Thoracic aorta (tissue), 2 donors: ENCODE measurements around the gene UNC45A. TPM values are rescaled to one million over a fixed set of nuclear protein-coding genes. Genes with fewer than 3 reads are reported as not detected.

Experiments
- ATAC-seq: fragments of 150-250 bp; one replicate; pipeline ENCODE4 v1.8.0; 2017; ENCODE audit warnings: low read depth; ENCODE audit not compliant: insufficient number of reproducible peaks, low FRiP score
- DNase-seq: peaks from one replicate; pipeline ENCODE4 v3.0.0-alpha.2; 2020; ENCODE audit warnings: low spot score
- H3K27ac ChIP-seq, 2 donors: fragments of 200-600 bp; sonication (generic); 1 replicate in 1 of 2; 2 replicates in 1 of 2; pipeline ENCODE4 v1.5.1; 2016; ENCODE audit warnings: mild to moderate bottlenecking in 2 of 2, moderate library complexity in 2 of 2
- H3K27me3 ChIP-seq: fragments of 200-600 bp; sonication (generic); replicated peaks from 2 replicates; pipeline ENCODE4 v1.6.0; 2016; ENCODE audit warnings: mild to moderate bottlenecking; ENCODE audit not compliant: insufficient read depth
- H3K36me3 ChIP-seq: fragments of 200-600 bp; sonication (generic); one replicate; pipeline ENCODE4 v1.5.1; 2016
- H3K4me1 ChIP-seq, 2 donors: fragments of 200-600 bp; sonication (generic); 1 replicate in 1 of 2; 2 replicates in 1 of 2; pipeline versions ENCODE4 v1.5.1 to v1.6.0; 2016; ENCODE audit warnings: low read depth in 2 of 2, mild to moderate bottlenecking in 1 of 2; ENCODE audit not compliant: control insufficient read depth in 1 of 2
- H3K4me3 ChIP-seq: fragments of 200-600 bp; sonication (generic); 2 replicates; pipeline ENCODE4 v1.5.1; 2016; ENCODE audit warnings: mild to moderate bottlenecking
- H3K9me3 ChIP-seq: fragments of 200-600 bp; sonication (generic); 2 replicates; pipeline ENCODE4 v1.5.1; 2016
- CTCF ChIP-seq: fragments of 200-600 bp; sonication (generic); IDR thresholded peaks from one replicate; pipeline ENCODE4 v1.5.1; 2019; ENCODE audit warnings: antibody characterized with exemption
- total RNA-seq, 2 donors: library from RNA; depleted of rRNA; stranded (reverse); fragments of >200 nt; gene quantifications; one replicate each; pipeline versions ENCODE4 v1.1.0 to v1.2.3, GENCODE V29; 2016

The UNC45A gene
- total RNA-seq, 2 donors from 2014 or later, result 54.0 to 65.5 TPM

DNA sequence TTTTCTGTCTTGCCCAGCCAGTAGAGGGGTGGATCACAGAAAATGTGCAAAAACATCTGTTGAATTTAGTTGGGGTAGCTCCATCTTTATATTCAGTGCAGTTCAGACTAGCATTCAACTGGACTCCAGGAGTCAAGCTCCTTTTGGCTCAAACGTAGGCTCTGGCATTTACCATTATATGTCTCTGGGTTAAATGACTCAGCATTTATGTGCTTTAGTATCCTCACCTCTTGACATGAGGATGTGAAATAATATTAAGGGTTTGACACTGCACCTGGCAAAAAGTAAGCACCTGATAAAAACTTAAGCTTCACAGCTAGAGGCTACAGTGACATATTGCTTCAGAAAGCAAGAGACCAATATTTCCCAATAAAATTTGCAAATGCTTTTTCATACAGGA lies 44.5 kb downstream of the UNC45A start:
- Histone ChIP-seq H3K4me3 (no peak overlapping the region), H3K9me3 (no peaks in the 10 kb centered on the region), H3K27ac (no peak overlapping the region), H3K36me3 (peaks cover 4% of the 10 kb centered on the region), H3K27me3 (no peaks in the 10 kb centered on the region), H3K4me1 (no peaks in the 10 kb centered on the region)
- no peak for TF ChIP-seq CTCF
- DNase-seq (no peak), ATAC-seq (no peak)

GRCh38 chr15:90981681-90982080 lies 46.6 kb downstream of the UNC45A start:
- no peak for TF ChIP-seq CTCF
- Histone ChIP-seq H3K36me3 (peaks cover 4% of the 10 kb centered on the region), H3K9me3 (no peaks in the 10 kb centered on the region), H3K27ac (no peak overlapping the region), H3K4me1 (no peaks in the 10 kb centered on the region), H3K27me3 (no peaks in the 10 kb centered on the region), H3K4me3 (no peak overlapping the region)
- DNase-seq (no peak), ATAC-seq (no peak)

DNA sequence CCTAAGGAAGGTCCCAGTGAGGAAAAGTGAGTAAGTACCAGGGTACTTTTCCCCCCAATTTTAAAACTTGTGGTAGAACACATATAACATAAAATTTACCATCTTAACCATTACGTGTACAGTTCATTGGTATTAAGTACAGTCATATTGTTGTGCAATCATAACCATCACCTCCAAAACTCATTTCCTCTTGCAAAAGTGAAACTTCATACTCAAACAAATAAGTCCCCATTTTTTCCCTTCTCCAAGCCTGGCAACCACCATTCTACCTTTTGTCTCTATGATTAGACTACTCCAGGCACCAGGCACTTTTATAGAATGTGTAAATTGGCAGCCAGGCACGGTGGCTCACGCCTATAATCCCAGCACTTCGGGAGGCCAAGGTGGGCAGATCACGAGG lies 47.0 kb downstream of the UNC45A start:
- TF ChIP-seq CTCF, result no peak

DNA sequence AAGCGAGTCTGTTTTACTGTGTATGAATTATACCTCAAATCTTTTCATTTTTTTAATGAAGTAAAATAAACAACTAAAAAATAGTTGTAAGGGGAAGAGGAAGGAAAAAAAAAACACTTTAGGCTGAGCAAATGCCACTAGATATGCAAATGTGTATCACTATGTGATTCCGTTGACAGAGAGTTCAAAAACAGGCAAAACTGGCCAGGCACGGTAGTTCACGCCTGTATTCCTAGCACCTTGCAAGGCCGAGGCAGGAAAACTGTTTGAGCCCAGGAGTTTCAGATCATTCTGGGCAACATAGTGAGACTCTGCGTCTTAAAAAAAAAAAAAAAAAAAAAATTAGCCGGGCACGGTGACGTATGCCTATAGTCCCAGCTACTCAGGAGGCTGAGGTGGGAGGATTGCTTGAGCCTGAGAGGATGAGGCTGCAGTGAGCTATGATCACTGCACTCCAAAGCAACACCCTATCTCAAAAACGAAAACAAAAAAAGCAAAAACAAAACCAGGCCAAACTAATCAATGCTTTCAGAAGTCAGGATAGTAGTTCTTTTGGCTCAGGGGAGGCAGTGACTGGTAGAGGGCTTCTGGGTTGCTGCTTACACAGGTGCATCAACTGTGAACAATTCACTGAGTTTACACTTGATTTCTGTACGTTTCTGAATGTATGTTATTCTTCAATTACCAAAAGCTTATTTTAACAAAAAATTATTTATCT lies 51.9 kb downstream of the UNC45A start:
- peaks cover 0 to 5% of the 10 kb centered on the region in 2 donors for H3K4me1 ChIP-seq
- H3K9me3 ChIP-seq, result no peaks in the 10 kb centered on the region
- no peak overlapping the region for H3K27ac ChIP-seq
- no peak for TF ChIP-seq CTCF
- ATAC-seq (no peak), DNase-seq (no peak)
- H3K4me3 ChIP-seq, result no peak overlapping the region
- no peaks in the 10 kb centered on the region for H3K36me3 ChIP-seq
- H3K27me3 ChIP-seq, result no peaks in the 10 kb centered on the region

More for the DNA sequence above, 47.0 kb downstream of the UNC45A start:
- no peaks in the 10 kb centered on the region for H3K4me1 ChIP-seq
- H3K27me3 ChIP-seq, result no peaks in the 10 kb centered on the region
- no peak overlapping the region for H3K4me3 ChIP-seq
- no peak overlapping the region for H3K27ac ChIP-seq
- H3K36me3 ChIP-seq, result peaks cover 4% of the 10 kb centered on the region
- no peak for DNase-seq
- no peak for ATAC-seq
- no peaks in the 10 kb centered on the region for H3K9me3 ChIP-seq

DNA sequence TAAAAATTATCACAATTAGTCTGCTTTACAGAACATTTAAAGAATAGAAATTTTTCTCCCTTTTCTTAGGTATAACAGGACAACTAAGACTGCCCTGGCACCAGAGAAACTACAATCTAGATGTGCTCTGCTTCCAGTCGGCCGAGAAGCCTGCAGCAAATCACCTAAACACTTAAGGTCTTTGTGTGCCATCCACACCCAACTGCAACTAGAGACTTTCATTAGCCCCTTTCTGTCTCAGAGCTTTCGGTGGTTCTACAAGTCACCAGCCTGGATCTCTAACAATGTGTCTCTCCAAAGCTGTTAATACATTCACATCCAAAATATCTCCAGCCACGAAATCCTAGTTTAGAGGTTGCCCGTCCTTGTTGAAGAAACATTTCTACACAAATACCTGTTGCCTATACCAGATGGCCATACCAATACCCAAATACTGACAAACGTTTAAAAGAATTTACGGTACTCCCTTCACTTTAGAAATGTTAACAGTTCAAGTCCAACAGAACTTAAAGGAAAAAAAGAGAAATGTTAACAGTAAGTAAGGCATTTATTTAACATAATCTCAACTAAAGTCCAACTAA lies 52.6 kb downstream of the UNC45A start:
- TF ChIP-seq CTCF, result no peak
- Histone ChIP-seq H3K36me3 (no peaks in the 10 kb centered on the region), H3K4me1 (peaks cover 0 to 5% of the 10 kb centered on the region in 2 donors), H3K4me3 (no peak overlapping the region), H3K27me3 (no peaks in the 10 kb centered on the region), H3K27ac (no peak overlapping the region), H3K9me3 (no peaks in the 10 kb centered on the region)
- ATAC-seq, result no peak
- DNase-seq, result no peak
